Right ventricle myocardium superior (tissue), 1 donor: ENCODE data around the gene PAX3. TPM values are rescaled to one million over a fixed set of nuclear protein-coding genes. Genes with fewer than 3 reads are reported as not detected.

Source experiments
- ATAC-seq: fragments of 200-7000 bp; cut with Tn5 transposase; one replicate; pipeline ENCODE4 v1.9.1; 2020; ENCODE audit warnings: mild to moderate bottlenecking; ENCODE audit not compliant: poor library complexity
- DNase-seq: peaks from one replicate; pipeline ENCODE4 v3.0.0-alpha.2; 2020
- intact Hi-C: fragments of 100-400 bp; cut with DNase I; formaldehyde crosslinking; loops from one replicate; pipeline ENCODE4 v1.11.2; 2022
- total RNA-seq: library from RNA; stranded (reverse); fragmentation: NEBNext Ultra II Directional; extraction: Animal tissue kit (Norgen Biotek cat#: 25700); gene quantifications from one replicate; pipeline ENCODE4 v1.2.1, GENCODE V29; 2021
- donor health status: DM: no; HTN: yes; CAD: no; lungs with severe emphysema.

PAX3 gene
- total RNA-seq, 1 donor from 2014 or later = not detected

GRCh38 chr2:222288590-222289277 is 10.1 kb downstream of the PAX3 start:
- DNase-seq = no peak
- intact Hi-C loops = no loop called here
- ATAC-seq = no peak

DNA sequence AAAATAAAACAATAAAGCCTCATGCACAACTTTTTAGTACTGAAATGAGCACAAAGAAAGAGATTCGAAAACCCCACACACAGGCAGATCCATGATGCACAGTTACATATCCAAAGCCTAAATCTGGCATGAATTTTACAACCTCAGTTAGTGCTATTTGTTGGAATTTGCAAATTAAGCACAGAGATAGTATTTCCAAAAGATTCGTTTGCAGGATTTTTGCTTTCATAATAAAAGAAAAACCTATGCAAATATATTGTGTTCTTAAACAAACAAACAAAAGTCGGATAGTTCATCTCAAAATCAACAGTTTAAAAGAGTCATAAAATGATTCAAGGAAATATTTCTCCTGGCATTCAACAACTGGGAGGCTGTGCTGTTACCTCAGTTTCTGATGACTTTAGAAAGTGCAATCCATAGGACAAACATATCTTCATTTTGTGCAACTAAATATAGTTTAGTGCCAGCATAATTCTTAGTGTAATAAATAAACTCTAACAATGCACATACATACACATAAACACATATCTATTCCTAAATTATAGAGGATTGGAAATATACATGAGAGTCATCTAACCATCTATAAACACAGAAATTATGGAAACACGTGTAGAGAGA is 10.8 kb downstream of the PAX3 start:
- ATAC-seq (no peak), DNase-seq (no peak)
- intact Hi-C loops = no loop called here

DNA sequence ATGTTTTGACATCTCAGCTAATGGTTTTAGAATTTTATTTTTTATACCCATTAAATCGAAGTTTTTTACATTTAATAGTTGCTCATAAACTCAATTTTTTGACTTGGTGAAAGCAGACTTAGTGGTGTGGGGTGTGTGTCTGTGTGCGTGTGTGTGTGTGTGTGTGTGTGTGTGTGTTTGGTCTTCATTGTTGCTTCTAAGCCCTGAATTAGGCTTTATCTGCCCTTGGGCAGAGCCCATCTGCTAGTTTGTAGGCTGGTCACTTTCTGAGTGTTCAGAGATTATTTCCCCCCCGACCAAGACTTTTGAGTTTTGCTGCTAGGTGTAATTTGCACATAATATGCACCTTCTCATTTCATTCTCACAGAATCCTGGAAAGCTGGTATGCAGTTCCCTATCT is 14.3 kb downstream of the PAX3 start:
- intact Hi-C loops = no loop called here
- ATAC-seq (no peak), DNase-seq (no peak)

DNA sequence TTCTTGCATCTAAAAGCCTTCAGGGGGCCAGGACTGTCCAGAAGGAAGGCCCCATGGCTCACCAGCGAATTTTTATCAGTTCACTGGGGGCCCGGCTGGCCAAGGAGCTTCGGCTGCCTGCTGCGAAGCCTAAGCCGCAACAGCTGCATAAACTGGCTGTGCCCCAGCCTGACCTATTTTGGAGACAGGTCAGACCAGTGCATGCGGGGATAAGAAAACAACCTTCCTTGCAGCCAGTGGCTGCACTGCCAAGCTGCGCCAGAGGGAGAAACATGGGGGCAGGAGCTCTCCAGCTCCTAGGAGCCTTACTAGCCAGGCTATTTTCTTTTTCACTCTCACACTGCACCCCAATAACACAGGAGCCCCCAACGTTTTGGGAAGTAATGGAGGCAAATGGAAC is 15.2 kb downstream of the PAX3 start:
- intact Hi-C loops = no loop called here
- ATAC-seq (no peak), DNase-seq (no peak)

DNA sequence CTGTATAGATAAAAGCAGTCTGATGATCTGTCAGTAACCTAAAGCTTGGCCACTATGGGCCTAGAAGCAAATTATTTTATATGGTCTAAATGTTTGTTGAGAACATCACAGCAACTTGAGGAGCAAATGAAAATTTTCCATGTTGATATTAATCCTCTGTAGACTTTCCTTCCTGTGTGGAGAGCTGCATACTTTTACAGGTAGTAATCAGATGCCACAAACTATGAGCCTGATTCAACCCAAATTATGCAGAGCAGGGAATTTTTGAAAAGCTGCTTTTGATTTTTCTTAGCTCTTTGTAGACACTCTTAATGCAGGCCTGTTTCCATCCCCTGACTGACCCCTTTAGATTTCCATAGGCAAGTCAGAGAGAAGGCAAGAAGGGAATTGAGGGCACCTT is 17.3 kb downstream of the PAX3 start:
- ATAC-seq (no peak), DNase-seq (no peak)
- intact Hi-C loops = no loop called here

GRCh38 chr2:222280795-222281194 is 18.0 kb downstream of the PAX3 start:
- ATAC-seq (no peak), DNase-seq (no peak)
- intact Hi-C loops = no loop called here

- ATAC-seq = no peak
- intact Hi-C loops = no loop called here
- DNase-seq = no peak
Observed at GRCh38 chr2:222272446-222273015, 26.3 kb downstream of the PAX3 start.

GRCh38 chr2:222271854-222272253 is 26.9 kb downstream of the PAX3 start:
- intact Hi-C loops = no loop called here
- no peak for ATAC-seq
- no peak for DNase-seq

DNA sequence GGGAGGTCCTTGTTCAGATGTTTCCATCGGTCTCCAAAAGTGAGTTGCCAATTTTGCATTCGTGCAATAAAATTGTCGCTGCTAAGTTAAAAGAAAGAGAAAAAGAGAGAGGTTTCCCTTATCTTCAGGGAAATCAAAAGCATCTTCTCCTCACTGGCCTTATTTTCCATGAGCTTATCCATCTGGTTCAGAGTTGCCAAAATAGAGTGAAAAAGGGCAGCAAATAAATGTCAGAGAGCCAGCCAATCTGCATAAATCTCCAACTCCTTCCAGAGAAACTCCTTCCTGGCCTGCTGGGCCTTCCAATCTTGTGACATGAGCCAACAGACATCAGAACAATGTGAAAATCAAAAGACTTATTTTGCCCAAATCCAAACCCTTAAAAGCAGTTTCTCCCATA is 28.4 kb downstream of the PAX3 start:
- DNase-seq (no peak), ATAC-seq (no peak)
- intact Hi-C loops = no loop called here

DNA sequence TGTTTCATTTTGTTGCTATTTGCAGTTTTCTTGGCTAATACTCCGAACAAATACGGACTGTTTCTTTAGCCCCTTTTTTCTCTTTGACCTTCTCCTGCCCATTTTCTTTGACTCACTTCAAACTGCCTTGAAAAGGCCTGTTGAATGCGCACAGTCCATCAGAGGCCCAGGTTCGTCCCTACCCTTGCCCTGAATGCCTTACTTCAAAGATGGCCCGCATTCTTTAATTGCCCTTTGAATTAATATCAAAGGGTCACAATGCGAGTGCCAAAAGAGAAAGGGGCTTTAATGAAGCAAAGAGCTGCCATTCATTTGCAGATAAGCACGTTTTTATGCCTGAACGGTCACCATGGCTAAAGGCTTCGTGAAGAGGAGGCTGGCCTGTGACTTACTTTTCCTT is 29.7 kb downstream of the PAX3 start:
- intact Hi-C loops = no loop called here
- DNase-seq (no peak), ATAC-seq (no peak)

GRCh38 chr2:222268311-222268990 is 30.3 kb downstream of the PAX3 start:
- intact Hi-C loops = no loop called here
- DNase-seq = no peak
- ATAC-seq = no peak

DNA sequence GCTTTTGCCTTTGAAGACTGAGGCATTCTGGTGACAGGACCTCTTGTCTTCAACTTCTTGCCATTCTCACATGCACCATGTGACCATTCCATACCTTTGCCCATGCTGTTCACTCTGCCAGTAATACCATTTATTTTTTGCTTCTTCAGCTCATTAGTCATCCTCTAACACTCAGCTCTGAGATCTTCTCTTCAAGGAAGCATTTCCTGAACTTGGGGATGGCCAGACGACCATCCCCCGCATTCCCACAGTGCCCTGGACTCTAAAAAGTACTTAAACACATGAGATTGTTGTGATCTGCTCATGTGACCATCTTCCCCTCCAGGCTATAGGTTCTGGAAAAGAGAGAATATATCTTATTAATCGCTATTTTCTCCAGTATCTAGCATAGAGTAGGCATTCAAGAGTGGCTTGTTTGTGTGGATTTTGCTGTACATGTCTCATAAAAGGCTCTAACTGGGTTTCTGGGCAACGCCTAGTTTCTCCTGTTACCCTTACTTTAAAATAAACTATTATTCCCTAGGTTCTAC is 33.9 kb downstream of the PAX3 start:
- intact Hi-C loops = no loop called here
- no peak for ATAC-seq
- no peak for DNase-seq

GRCh38 chr2:222261504-222261903 is 37.3 kb downstream of the PAX3 start:
- ATAC-seq (no peak), DNase-seq (no peak)
- intact Hi-C loops = no loop called here

- intact Hi-C loops = no loop called here
- DNase-seq (no peak), ATAC-seq (no peak)
Observed at GRCh38 chr2:222257645-222258044, 41.2 kb downstream of the PAX3 start.

- intact Hi-C loops = no loop called here
- no peak for DNase-seq
- ATAC-seq = no peak
Observed at GRCh38 chr2:222256250-222256649, 42.5 kb downstream of the PAX3 start.

GRCh38 chr2:222255090-222255489 is 43.7 kb downstream of the PAX3 start:
- DNase-seq (no peak), ATAC-seq (no peak)
- intact Hi-C loops = no loop called here

DNA sequence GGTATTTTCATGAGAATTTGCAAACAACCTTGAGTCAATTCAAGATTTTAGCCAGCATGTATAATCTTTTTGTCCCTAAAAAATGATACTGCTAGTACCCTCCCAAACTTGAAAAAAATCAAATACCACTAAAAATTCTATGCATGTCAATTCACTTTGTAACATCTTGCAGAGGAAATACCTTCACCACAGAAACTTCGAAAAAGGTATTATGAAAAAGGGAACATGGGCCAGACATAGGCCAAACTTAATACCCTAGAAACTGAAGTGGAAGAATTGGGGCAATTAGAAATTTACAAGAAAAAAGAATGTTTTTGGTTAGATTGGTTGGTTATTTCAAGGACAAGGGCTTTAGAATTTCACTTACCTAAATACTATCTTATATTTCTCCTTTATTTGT is 48.5 kb downstream of the PAX3 start:
- ATAC-seq (no peak), DNase-seq (no peak)
- intact Hi-C loops = no loop called here

GRCh38 chr2:222249444-222249843 is 49.4 kb downstream of the PAX3 start:
- intact Hi-C loops = no loop called here
- DNase-seq (no peak), ATAC-seq (no peak)

GRCh38 chr2:222248818-222249217 is 50.0 kb downstream of the PAX3 start:
- DNase-seq (no peak), ATAC-seq (no peak)
- intact Hi-C loops = no loop called here

- intact Hi-C loops = no loop called here
- DNase-seq = no peak
- no peak for ATAC-seq
Observed at GRCh38 chr2:222248256-222248655, 50.5 kb downstream of the PAX3 start.
